Measurements from ENCODE around the gene TPK1.
A peak's percentile ranks its signal among the peaks of the same experiment; 100 is the strongest.

Gene TPK1

DNA sequence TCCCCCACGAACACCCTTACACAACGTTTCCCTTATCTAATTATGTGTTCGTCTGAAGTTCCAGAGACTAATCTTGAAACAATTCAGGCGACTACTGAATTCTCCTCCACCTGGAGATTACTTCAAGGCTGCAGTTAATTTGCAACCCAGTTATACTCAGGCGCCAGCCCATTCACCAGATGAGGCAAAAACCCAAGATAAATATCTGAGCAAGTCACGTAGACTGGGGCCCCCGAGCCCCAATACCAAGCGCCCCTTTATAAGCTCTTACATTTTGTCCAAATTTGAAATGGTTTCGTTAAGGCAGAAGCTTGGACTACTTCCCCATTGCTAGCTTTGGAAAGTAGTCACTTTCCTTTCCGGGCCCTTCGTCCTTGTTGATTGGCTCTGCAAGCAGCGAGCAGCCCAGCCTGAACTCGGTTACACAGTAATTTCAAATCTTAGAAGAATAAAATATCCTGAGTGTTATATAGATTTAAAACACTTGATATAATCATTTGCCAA, 1.2 kb downstream of the TPK1 start:
- peak; percentile 25 for DNase-seq
- H3K27me3 ChIP-seq (replicated peaks): no peaks in the 10 kb centered on the region
- H3K4me3 ChIP-seq (ENCODE audit: low read depth, low read length): peak overlapping the region; percentile 81
- in situ Hi-C loops (cut with HindIII; ENCODE audit: low pct_ligation_motif_present, low sequenced_read_pairs): no loop called here
- H3K27ac ChIP-seq: no peak overlapping the region
- H3K36me3 ChIP-seq (replicated peaks): no peaks in the 10 kb centered on the region
- TF ChIP-seq, protein P1, sequence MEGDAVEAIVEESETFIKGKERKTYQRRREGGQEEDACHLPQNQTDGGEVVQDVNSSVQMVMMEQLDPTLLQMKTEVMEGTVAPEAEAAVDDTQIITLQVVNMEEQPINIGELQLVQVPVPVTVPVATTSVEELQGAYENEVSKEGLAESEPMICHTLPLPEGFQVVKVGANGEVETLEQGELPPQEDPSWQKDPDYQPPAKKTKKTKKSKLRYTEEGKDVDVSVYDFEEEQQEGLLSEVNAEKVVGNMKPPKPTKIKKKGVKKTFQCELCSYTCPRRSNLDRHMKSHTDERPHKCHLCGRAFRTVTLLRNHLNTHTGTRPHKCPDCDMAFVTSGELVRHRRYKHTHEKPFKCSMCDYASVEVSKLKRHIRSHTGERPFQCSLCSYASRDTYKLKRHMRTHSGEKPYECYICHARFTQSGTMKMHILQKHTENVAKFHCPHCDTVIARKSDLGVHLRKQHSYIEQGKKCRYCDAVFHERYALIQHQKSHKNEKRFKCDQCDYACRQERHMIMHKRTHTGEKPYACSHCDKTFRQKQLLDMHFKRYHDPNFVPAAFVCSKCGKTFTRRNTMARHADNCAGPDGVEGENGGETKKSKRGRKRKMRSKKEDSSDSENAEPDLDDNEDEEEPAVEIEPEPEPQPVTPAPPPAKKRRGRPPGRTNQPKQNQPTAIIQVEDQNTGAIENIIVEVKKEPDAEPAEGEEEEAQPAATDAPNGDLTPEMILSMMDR (IDR thresholded peaks at IDR 0.05; ENCODE audit: low read depth, low read length, missing control alignments): no peak

DNA sequence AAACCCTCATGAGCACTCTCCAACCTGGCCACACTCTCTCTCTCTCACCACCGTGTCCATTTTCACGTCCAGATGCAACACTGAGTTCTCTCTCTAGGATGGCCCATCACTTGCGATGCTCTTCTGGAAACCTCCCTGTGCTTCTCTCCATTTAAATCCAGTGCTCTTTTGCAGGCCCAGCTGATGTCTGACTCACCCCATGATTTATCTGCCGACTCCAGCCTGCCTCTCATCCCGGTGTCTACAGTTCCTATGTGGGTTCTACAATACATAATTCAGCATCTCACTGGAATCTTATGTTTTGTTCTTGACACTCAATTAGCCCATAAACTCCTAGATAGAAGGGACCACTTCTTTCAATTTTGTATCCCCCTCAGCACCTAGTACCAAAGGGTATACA, 5.0 kb downstream of the TPK1 start:
- peak; percentile 44 for DNase-seq
- no peak overlapping the region for H3K27ac ChIP-seq

DNA sequence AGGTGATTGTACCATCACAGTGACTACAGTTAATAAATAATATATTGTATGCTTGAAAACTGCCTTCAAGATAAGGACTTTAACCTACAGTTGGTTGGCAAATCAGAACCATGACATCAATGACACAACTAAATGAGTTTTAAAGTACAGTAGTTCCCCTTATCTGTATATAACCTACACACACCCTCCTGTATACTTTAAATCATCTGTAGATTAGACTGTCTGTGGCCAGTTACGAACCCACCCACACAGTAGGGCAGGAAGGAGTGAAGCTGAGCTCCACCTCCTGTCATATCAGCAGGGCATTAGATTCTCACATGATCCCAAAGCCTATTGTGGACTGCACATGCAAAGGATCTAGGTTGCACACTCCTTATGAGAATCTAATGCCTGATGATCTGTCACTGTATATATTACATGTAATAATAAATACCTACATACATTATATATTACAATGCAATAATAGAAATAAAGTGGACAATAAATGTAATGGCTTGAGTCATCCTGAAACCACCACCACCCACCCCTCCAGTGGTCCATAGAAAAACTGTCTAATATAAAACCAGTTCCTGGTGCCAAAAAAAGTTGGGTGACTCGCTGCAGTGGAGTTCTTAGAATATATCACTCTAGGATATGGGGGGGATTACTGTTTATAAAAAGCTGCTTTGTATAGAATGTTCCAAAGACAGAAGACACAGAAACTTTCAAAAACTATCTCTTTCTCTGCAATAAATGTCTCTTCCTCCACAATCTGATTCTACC, 5.6 kb downstream of the TPK1 start:
- DNase-seq: no peak
- Histone ChIP-seq H3K36me3 (replicated peaks) (no peaks in the 10 kb centered on the region), H3K4me3 (ENCODE audit: low read depth, low read length) (no peak overlapping the region), H3K27me3 (replicated peaks) (no peaks in the 10 kb centered on the region), H3K27ac (no peak overlapping the region)
- TF ChIP-seq, protein P1 (IDR thresholded peaks at IDR 0.05; ENCODE audit: low read depth, low read length, missing control alignments): no peak
- in situ Hi-C loops (cut with HindIII; ENCODE audit: low pct_ligation_motif_present, low sequenced_read_pairs): no loop called here

More for the DNA sequence above, 5.0 kb downstream of the TPK1 start:
- H3K27me3 ChIP-seq (replicated peaks): no peaks in the 10 kb centered on the region
- TF ChIP-seq, protein P1 (IDR thresholded peaks at IDR 0.05; ENCODE audit: low read depth, low read length, missing control alignments): no peak
- in situ Hi-C loops (cut with HindIII; ENCODE audit: low pct_ligation_motif_present, low sequenced_read_pairs): no loop called here
- no peaks in the 10 kb centered on the region for H3K36me3 ChIP-seq (replicated peaks)
- no peak overlapping the region for H3K4me3 ChIP-seq (ENCODE audit: low read depth, low read length)

DNA sequence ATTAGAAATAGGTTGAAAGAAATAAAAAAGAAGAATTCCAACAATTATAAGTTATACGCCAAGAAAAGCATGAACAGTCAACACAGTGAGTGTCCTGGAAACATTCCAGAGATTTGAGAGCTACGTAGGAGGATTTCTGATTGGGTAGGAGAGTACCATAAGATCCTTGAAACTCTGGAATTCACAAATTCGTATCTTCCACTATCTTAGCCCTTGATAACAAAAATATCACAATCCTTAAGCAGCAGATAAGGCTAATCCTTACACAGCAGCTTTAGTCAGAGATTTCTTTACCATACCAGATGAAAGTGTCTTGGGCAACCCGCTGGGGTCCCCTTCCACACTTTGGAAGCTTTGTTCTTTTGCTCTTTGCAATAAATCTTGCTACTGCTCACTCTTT, 8.2 kb downstream of the TPK1 start:
- Histone ChIP-seq H3K27me3 (replicated peaks) (no peaks in the 10 kb centered on the region), H3K4me3 (ENCODE audit: low read depth, low read length) (no peak overlapping the region), H3K27ac (peak overlapping the region; percentile 69), H3K36me3 (replicated peaks) (no peaks in the 10 kb centered on the region)
- in situ Hi-C loops (cut with HindIII; ENCODE audit: low pct_ligation_motif_present, low sequenced_read_pairs): no loop called here
- DNase-seq: peak; percentile 88
- TF ChIP-seq, protein P1 (IDR thresholded peaks at IDR 0.05; ENCODE audit: low read depth, low read length, missing control alignments): no peak

DNA sequence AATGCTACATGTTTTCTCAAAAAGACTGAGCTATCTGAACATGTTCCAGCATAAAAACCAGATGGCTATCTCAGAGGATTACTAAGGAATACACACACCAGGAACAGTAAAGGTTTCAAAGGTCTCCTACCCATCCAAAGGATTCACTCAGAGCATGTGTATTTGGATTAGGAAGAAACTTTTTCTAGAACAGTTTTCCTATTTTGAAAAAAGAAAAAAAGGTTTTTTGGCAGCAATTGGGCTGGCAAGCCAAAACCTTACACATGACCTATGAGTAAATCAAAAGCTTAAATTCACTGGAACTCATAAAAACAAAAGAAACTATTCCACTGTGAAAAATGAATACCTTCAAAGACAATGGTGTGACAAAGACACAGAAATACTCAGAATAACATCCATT, 9.6 kb downstream of the TPK1 start:
- no peaks in the 10 kb centered on the region for H3K27me3 ChIP-seq (replicated peaks)
- no peaks in the 10 kb centered on the region for H3K36me3 ChIP-seq (replicated peaks)
- in situ Hi-C loops (cut with HindIII; ENCODE audit: low pct_ligation_motif_present, low sequenced_read_pairs): no loop called here
- no peak for DNase-seq
- no peak overlapping the region for H3K27ac ChIP-seq
- no peak overlapping the region for H3K4me3 ChIP-seq (ENCODE audit: low read depth, low read length)
- TF ChIP-seq, protein P1 (IDR thresholded peaks at IDR 0.05; ENCODE audit: low read depth, low read length, missing control alignments): no peak
